DLD1 (cell line): ENCODE data around the gene TOGARAM2.

Experiments used
- in situ Hi-C: cut with HindIII; loops from 2 replicates; pipeline ENCODE4 v1.10.0; 2017; ENCODE audit warnings: low sequenced_read_pairs

TOGARAM2 gene

DNA sequence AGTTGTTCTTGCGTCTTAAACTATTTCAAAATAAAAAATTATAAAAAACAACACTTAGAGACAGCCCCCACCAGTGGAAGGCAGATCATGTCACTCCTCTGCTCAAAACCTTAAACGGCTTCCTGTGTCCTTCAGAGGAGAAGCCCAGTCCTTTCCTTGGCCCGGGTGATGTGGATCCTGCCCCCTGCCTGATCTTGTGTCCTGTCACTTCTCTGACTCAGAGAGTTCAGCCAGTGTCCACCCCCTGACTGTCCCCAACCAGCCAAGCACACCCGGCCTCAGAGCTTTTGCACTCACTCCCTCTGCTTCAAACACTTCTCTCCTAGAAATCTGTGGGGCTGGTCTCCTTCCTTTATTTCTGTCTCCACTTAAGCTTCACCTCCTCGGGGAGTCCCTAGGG lies 35.4 kb downstream of the TOGARAM2 start:
- in situ Hi-C loops = no loop called here

- in situ Hi-C loops = no loop called here
Observed at GRCh38 chr2:29017716-29018435, 36.8 kb downstream of the TOGARAM2 start.

DNA sequence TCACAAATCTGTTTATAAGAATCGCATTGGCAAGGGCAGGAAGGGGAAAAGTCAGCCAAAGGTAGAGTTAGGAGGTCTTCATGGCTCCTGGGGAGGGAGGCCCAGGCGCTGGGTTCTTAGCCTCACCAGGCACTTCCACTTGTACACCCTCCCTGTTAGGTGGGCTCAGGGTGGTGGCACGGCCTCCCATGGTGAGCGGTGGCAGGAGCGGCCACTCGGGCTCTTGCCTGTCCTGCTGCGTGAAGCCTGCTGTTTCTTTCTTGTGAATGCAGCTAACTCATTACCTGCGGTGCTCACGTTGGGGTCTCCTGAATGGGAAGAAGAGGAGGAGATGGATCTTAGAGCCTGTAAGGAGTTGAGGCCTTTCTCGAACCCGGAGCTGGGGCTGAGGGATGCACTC lies 40.8 kb downstream of the TOGARAM2 start:
- in situ Hi-C loops = no loop called here

DNA sequence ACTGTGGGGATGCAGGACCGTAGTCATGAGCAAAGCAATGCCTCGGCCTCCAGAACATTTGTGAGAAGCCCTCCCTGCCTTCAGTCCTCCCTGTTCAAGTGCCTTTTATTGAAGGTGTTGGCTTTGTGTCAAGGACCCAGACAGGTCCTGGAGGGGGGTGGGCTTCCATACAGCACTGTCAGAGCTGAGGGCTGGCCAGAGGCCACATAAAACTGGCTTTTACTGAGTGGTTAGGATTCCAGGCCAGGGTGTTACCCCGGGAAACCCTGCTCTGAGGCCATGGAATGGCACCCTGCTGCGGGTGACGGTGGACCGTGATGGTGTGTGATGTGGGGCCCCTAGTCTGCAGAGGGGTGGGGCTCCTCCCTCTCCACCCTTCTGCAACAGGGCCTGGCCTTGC lies 41.6 kb downstream of the TOGARAM2 start:
- in situ Hi-C loops = no loop called here

DNA sequence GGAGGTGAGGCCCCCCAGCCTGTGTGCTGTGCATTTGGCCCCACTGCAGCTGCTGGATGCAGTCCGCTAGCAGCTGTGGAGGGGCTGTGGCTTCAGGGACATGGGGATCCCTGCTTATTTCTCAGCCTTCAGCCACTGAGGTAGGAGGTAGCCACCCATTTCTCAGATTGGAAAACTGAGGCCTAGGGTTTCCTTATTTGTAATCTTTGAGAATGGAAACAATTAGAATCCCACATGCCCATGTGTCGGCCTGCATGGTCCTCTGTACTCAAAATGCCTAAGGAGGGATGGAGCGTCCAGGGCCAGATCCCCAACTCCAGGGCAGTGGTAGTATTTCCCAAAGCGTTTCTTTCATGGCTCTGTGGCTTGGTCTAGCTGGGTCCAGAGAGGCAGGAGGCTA lies 42.1 kb downstream of the TOGARAM2 start:
- in situ Hi-C loops = no loop called here

DNA sequence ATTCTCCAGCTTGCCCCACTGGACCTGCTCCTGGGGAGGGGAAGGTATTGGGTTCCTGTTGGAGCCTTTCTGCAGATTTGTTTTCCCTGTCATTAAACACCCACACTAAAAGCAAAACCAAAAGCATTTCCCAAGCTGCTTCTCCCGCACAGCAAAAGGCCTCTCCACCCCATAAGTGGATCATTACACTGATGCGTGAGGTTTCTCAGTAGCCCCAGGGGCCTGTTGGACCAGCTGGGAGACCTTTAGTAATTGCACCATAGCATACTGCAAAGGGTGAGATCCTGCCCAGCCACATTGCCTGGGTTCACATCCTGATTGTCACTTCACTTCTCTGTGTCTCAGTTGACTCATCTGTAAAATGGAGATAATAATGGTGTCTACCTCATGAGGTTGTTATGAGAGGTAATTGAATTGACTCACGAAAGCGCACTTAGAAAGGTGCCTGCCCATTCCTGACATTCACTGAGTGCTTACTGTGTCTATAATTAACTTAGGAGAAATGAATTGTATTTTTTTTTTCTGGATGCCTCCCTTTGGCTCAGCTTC lies 43.9 kb downstream of the TOGARAM2 start:
- in situ Hi-C loops = no loop called here

DNA sequence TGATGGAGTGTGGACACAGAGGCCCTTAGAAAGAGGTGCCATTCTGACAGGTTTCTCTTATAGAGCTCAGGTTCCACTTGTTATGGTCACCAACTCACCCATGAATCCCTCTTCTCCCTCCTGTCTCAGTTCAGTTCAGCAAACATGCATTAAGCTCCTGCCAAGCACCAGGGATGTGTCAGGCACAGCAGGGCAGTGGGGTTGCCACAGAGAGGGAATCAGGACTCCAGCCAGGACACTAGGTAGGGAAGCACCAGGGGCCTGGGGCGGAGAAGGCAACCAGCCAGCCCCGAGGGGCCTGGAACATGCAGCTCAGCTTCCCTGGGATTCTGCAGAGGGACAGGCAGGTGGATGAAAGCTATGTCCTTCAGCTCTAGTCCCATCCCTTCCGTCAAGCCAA lies 44.6 kb downstream of the TOGARAM2 start:
- in situ Hi-C loops = no loop called here

DNA sequence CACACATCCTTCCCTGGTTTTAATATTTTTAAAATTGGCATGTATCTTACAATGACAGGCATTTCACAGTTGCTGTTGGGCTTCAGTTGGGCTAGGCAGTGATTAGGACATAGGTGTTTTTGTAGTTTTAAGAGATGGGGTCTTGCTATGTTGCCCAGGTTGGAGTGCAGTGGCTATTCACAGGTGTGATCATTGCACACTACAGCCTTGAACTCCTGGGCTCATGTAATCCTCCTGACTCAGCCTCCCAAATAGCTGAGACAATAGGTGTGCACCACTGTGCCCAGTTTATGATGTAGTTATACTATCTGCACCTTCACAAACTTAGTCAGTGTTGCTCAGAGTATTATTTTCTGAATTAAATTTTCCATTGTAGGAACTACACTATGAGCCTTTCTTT lies 49.9 kb downstream of the TOGARAM2 start:
- in situ Hi-C loops = no loop called here

GRCh38 chr2:29032189-29032588 lies 51.1 kb downstream of the TOGARAM2 start:
- in situ Hi-C loops = no loop called here

DNA sequence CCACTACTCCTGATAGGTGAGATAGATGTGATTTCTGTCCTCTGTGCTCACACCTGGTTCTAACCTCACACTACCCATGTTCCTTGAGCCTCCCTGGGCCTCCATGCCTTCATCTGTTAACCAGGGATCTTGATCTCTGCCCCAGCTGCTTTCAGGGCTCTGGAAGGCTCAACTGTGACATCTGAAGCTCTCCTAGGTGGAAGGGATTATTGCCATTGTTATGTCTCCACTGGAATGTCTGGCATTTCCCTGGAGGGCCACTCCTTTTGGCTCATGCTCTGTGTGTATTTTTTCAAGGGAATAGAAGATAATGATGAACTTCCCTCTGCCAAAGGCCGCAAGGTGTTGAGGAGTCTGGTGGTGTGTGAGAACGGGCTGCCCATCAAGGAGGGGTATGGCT lies 52.1 kb downstream of the TOGARAM2 start:
- in situ Hi-C loops = no loop called here

DNA sequence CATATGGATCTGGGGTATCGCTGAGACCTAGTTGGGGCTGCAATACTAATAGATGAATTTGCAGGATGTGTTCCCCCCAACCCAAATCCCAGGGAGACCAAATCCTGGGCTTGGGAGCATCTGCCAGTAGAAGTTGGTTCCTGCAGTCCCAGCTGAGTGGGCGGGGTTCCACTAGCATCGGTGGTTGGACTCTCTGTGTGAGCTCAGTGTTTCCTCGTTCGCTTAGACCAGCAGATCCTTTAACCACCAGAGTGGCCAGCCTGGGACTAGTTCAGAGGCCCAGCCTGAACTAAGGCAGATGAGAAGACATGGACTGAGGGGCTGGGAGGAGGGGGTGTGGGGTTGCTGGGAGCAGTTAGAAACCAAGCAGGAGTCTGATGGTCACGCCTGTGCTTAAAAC lies 52.6 kb downstream of the TOGARAM2 start:
- in situ Hi-C loops = no loop called here

- in situ Hi-C loops = no loop called here
Observed at GRCh38 chr2:29035016-29035745, 54.1 kb downstream of the TOGARAM2 start.

DNA sequence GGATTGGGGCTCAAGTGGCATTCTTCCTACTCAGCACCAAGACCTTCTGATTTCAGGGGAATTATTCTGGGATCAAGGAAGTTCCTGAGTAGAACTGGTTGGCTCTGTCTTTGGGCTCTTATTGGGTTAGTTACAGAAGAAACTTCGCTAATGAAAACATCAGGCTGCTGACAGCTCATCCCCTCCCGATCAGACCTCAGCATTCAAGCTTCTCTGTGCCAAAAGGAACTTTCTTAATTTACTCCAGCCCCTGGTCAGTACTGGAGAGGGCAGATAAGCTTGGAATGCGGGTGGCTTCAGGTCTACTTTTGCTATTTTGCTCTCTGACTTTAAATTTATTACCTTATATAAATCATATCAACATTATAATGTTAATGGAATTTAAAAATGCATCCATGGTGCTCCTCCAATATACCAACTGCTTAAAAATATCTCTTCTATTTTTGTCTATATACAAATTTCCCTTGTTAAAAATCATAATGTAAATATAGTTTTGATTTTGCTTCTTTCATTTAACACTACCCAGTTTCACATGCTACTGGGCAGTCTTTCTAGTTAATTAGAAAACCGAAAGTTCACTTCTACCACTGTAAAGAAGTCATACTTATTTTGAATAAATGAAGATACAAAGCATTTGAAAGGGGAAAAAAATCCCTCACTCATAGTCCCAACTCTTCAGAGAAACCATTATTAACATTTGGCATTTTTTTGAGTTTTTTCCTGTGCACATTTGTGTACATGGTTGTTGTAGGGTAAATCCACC lies 58.8 kb downstream of the TOGARAM2 start:
- in situ Hi-C loops = no loop called here

DNA sequence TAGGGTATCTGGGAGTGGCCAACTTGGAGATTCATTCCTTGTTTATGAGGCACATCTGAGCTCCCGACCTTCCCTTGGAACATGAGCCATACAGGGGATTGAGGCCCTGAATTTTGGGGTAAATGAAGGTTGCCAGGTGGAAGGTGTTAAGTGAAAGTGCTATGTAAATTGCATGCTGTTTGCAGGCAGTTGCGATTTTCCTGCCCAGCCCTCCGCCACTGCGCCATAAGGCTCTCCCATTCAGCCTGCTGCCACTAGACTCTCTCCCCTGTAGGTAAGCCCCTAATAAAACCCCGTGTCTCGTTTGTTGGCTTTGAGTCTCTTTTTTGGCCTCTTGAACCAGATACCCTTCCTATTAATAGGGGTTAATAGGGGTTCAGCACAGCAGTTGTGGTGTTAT lies 59.5 kb downstream of the TOGARAM2 start:
- in situ Hi-C loops = no loop called here

DNA sequence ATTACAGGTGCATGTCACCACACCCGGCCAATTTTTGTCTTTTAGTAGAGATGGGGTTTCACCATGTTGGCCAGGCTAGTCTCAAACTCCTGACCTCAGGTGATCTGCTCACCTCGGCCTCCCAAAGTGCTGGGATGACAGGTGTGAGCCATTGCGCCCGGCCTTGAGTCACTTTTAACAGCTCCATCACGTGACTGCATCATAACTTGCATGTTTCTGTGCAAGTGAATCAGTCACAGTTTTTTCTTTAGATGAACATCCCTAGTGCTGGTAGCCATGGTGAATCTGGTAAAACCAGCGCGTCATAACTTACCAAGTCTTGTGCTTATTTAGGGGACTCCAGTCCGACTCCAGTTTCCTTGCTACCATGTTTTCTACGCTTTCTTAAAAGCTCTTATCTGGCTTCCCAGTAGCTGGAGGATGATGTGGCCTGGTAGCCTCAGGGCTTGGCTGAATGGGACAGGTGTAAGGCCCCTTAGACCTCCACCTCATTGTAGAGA lies 60.1 kb downstream of the TOGARAM2 start:
- in situ Hi-C loops = no loop called here

GRCh38 chr2:29042561-29043075 lies 61.5 kb downstream of the TOGARAM2 start:
- in situ Hi-C loops = no loop called here

- in situ Hi-C loops = no loop called here
Observed at GRCh38 chr2:29044459-29044858, 63.4 kb downstream of the TOGARAM2 start.

GRCh38 chr2:29046321-29046720 lies 65.2 kb downstream of the TOGARAM2 start:
- in situ Hi-C loops = no loop called here

- in situ Hi-C loops = no loop called here
Observed at GRCh38 chr2:29047083-29047845, 66.2 kb downstream of the TOGARAM2 start.

GRCh38 chr2:29050591-29050990 lies 69.5 kb downstream of the TOGARAM2 start:
- in situ Hi-C loops = loop anchor here (25.0 kb wide), 1 partner anchor 137 kb away; no protein-coding TSS in a partner anchor
